GM04503 (cell line): ENCODE data around the gene PRR7.
A peak's percentile ranks its signal among the peaks of the same experiment; 100 is the strongest.
"Not testable (repeated sequence)": the region's sequence is repeated elsewhere in the genome, so short reads cannot be mapped to it uniquely, and the experiment has no call there.

Source experiments
- DNase-seq: peaks from one replicate; pipeline ENCODE4 v3.0.0-alpha.2; 2012; ENCODE audit warnings: low read depth

PRR7 gene

GRCh38 chr5:177484902-177485549 lies 38.4 kb downstream of the PRR7 start:
- no peak for DNase-seq

- DNase-seq: not testable (repeated sequence)
Measured at GRCh38 chr5:177485753-177486152, 39.1 kb downstream of the PRR7 start.

GRCh38 chr5:177486256-177486655 lies 39.6 kb downstream of the PRR7 start:
- no peak for DNase-seq

GRCh38 chr5:177487144-177487543 lies 40.5 kb downstream of the PRR7 start:
- DNase-seq: no peak

GRCh38 chr5:177487975-177488374 lies 41.4 kb downstream of the PRR7 start:
- no peak for DNase-seq

GRCh38 chr5:177489119-177489716 lies 42.6 kb downstream of the PRR7 start:
- no peak for DNase-seq

GRCh38 chr5:177490311-177490991 lies 43.8 kb downstream of the PRR7 start:
- DNase-seq: no peak

GRCh38 chr5:177490992-177491391 lies 44.4 kb downstream of the PRR7 start:
- no peak for DNase-seq

GRCh38 chr5:177491429-177491945 lies 44.9 kb downstream of the PRR7 start:
- no peak for DNase-seq

GRCh38 chr5:177491983-177492746 lies 45.6 kb downstream of the PRR7 start:
- DNase-seq: no peak

- no peak for DNase-seq
Measured at GRCh38 chr5:177492841-177493240, 46.2 kb downstream of the PRR7 start.

GRCh38 chr5:177493795-177494345 lies 47.3 kb downstream of the PRR7 start:
- no peak for DNase-seq

- peak; percentile 31 for DNase-seq
Measured at GRCh38 chr5:177494346-177495195, 48.0 kb downstream of the PRR7 start.

GRCh38 chr5:177495243-177496060 lies 48.8 kb downstream of the PRR7 start:
- DNase-seq: peak; percentile 46

- no peak for DNase-seq
Measured at GRCh38 chr5:177496070-177496726, 49.6 kb downstream of the PRR7 start.

- peak; percentile 34 for DNase-seq
Measured at GRCh38 chr5:177496727-177497291, 50.2 kb downstream of the PRR7 start.

GRCh38 chr5:177497292-177498012 lies 50.8 kb downstream of the PRR7 start, which contains the start of gene PDLIM7:
PDLIM7 (minus strand) TSS chr5:177497604; CDS start chr5:177496512, 1,092 bp downstream.
- DNase-seq: peak; percentile 78

GRCh38 chr5:177498013-177498787 lies 51.6 kb downstream of the PRR7 start:
- DNase-seq: no peak
